ENCODE results near the gene TRAPPC11.

DNA sequence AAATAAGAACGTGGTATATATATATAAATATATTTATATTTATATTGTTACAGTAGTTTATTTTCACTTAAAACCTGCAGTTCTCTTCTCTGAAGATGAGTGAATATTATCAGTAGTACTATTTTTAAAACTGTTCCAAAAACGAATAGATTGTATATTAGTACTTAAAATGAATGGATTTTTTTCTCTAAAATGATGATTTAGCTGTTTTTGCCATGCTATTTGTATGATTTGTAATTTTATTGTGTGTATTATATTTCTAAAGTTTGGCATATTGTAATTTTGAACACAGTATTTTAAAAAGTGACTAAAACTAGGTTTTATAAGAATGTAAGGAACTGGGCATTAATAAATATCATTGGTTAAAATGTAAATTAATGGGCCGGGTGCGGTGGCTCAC, 22.0 kb downstream of the TRAPPC11 start:
- TF ChIP-seq, protein P1, sequence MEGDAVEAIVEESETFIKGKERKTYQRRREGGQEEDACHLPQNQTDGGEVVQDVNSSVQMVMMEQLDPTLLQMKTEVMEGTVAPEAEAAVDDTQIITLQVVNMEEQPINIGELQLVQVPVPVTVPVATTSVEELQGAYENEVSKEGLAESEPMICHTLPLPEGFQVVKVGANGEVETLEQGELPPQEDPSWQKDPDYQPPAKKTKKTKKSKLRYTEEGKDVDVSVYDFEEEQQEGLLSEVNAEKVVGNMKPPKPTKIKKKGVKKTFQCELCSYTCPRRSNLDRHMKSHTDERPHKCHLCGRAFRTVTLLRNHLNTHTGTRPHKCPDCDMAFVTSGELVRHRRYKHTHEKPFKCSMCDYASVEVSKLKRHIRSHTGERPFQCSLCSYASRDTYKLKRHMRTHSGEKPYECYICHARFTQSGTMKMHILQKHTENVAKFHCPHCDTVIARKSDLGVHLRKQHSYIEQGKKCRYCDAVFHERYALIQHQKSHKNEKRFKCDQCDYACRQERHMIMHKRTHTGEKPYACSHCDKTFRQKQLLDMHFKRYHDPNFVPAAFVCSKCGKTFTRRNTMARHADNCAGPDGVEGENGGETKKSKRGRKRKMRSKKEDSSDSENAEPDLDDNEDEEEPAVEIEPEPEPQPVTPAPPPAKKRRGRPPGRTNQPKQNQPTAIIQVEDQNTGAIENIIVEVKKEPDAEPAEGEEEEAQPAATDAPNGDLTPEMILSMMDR (IDR thresholded peaks at IDR 0.05; ENCODE audit: low read depth, low read length): no peak
- TF ChIP-seq POLR2A (IDR thresholded peaks at IDR 0.05; ENCODE audit: extremely low read depth, insufficient read length): no peak
- TF ChIP-seq, protein P2, sequence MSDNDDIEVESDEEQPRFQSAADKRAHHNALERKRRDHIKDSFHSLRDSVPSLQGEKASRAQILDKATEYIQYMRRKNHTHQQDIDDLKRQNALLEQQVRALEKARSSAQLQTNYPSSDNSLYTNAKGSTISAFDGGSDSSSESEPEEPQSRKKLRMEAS (IDR thresholded peaks at IDR 0.05; ENCODE audit: low read depth, low read length): no peak
